Keratinocyte (primary cell): ENCODE data around the gene TPRN. TPM values are rescaled to one million over a fixed set of nuclear protein-coding genes. Genes with fewer than 3 reads are reported as not detected.

Experiments used
- DNase-seq: peaks from one replicate; pipeline ENCODE4 v3.0.0-alpha.2; 2011; ENCODE audit warnings: low read depth, missing footprints, low spot score
- FAIRE-seq: peaks from 2 replicates; lab custom pipeline; 2011; peaks lifted over from hg19 to GRCh38; lab: Jason Lieb, UNC
- H2AFZ ChIP-seq: 2 replicates; pipeline ENCODE4 v1.6.0; 2012; ENCODE audit warnings: low read length, control low read depth, inconsistent platforms; ENCODE audit not compliant: control insufficient read depth
- H3K27ac ChIP-seq: 2 replicates; pipeline ENCODE4 v1.5.1; 2011; ENCODE audit warnings: low read length; ENCODE audit not compliant: control insufficient read depth, insufficient read depth
- H3K27me3 ChIP-seq: 3 replicates; pipeline ENCODE4 v1.6.0; 2011; ENCODE audit warnings: low read length; ENCODE audit not compliant: control insufficient read depth, insufficient read depth; ENCODE audit errors: extremely low read depth
- H3K36me3 ChIP-seq, 2 experiments: 2 replicates in 1 of 2; 3 replicates in 1 of 2; pipeline ENCODE4 v1.5.1; 2011; ENCODE audit warnings: low read length in 2 of 2, mild to moderate bottlenecking in 1 of 2; ENCODE audit not compliant: control insufficient read depth in 2 of 2, insufficient read depth in 2 of 2; ENCODE audit errors: extremely low read depth in 1 of 2
- H3K4me1 ChIP-seq: 3 replicates; pipeline ENCODE4 v1.5.1; 2011; ENCODE audit warnings: low read length; ENCODE audit not compliant: control insufficient read depth, insufficient read depth; ENCODE audit errors: extremely low read depth
- H3K4me2 ChIP-seq: 3 replicates; pipeline ENCODE4 v1.6.0; 2011; ENCODE audit warnings: low read depth, low read length; ENCODE audit not compliant: control insufficient read depth, insufficient read depth; ENCODE audit errors: extremely low read depth
- H3K4me3 ChIP-seq, 3 experiments: fragments of 200-600 bp in 1 of 3; sonication (generic) in 1 of 3; 2 replicates in 2 of 3; 3 replicates in 1 of 3; pipeline ENCODE4 v1.5.1; 2011 to 2016; ENCODE audit warnings: low read length in 3 of 3, mild to moderate bottlenecking in 3 of 3, control low read depth in 2 of 3, inconsistent platforms in 1 of 3, low read depth in 1 of 3, mixed read lengths in 1 of 3, mixed run types in 1 of 3, moderate library complexity in 1 of 3; ENCODE audit not compliant: control insufficient read depth in 2 of 3, insufficient read depth in 2 of 3; ENCODE audit errors: extremely low read depth in 1 of 3
- H3K79me2 ChIP-seq: 2 replicates; pipeline ENCODE4 v1.6.0; 2012; ENCODE audit warnings: low read length; ENCODE audit not compliant: control insufficient read depth, insufficient read depth
- H3K9ac ChIP-seq: 3 replicates; pipeline ENCODE4 v1.6.0; 2011; ENCODE audit warnings: low read length; ENCODE audit not compliant: control insufficient read depth, insufficient read depth; ENCODE audit errors: extremely low read depth
- H3K9me1 ChIP-seq: 3 replicates; pipeline ENCODE4 v1.6.0; 2011; ENCODE audit warnings: low read length; ENCODE audit not compliant: control insufficient read depth, insufficient read depth; ENCODE audit errors: extremely low read depth
- H3K9me3 ChIP-seq: 2 replicates; pipeline ENCODE4 v1.5.1; 2012; ENCODE audit warnings: low read depth, low read length; ENCODE audit not compliant: control insufficient read depth
- H4K20me1 ChIP-seq: 3 replicates; pipeline ENCODE4 v1.6.0; 2011; ENCODE audit warnings: low read length; ENCODE audit not compliant: control insufficient read depth, insufficient read depth; ENCODE audit errors: extremely low read depth
- dilution Hi-C: fragments of 300-500 bp; cut with MboI; formaldehyde crosslinking; loops from one replicate; pipeline ENCODE4 v1.7.0; 2020; ENCODE audit warnings: low sequenced_read_pairs; ENCODE audit not compliant: extremely low pct_ligation_motif_present
- polyA plus RNA-seq, 5 experiments: library from polyadenylated mRNA; depleted of rRNA in 3 of 5; stranded (reverse) in 3 of 5; stranded (forward) in 1 of 5; unstranded in 1 of 5; fragments of >200 nt; gene quantifications; 1 replicate in 1 of 5; 2 replicates in 3 of 5; 3 replicates in 1 of 5; pipeline versions ENCODE4 v1.2.1 to v1.2.3, GENCODE V29; 2011 to 2012; ENCODE audit warnings: missing spikeins in 2 of 5, low read depth in 1 of 5, low replicate concordance in 1 of 5
- TF ChIP-seq, protein P1 (sequence below), 3 experiments: IDR thresholded peaks in 1 of 3; conservative IDR thresholded peaks in 1 of 3; optimal IDR thresholded peaks in 1 of 3; 2 replicates in 2 of 3; 3 replicates in 1 of 3; pipeline versions ENCODE3 to v1.5.1; 2011; ENCODE audit warnings: low read length in 3 of 3, mild to moderate bottlenecking in 3 of 3, moderate library complexity in 2 of 3, control low read depth in 1 of 3, inconsistent platforms in 1 of 3; ENCODE audit not compliant: insufficient read depth in 2 of 3; ENCODE audit errors: extremely low read depth in 1 of 3

The TPRN gene
- polyA plus RNA-seq, 1 donor (not counting 4 experiments of a cell fraction or from before 2014, with no cell fraction given) = 1.1 TPM

DNA sequence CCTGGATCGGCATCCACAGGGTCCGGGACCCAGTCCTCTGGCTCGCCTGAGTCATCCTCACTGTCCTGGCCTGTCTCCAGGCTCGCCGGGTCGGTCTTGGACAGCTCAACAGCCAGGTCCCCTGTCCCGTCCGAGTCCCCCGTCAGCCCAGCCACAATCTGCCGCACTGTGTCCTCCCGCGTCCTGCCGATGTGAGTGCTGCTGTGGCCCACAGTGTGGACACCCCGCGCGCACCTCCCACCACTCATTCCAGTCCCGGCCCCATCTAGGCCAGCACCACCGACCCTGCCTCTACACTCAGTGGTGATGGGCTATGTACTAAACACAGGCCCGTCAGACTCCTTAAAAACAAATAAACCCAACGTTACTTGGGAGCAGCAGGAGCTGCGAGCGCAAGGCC, 18.9 kb downstream of the TPRN start:
- TF ChIP-seq, protein P1, sequence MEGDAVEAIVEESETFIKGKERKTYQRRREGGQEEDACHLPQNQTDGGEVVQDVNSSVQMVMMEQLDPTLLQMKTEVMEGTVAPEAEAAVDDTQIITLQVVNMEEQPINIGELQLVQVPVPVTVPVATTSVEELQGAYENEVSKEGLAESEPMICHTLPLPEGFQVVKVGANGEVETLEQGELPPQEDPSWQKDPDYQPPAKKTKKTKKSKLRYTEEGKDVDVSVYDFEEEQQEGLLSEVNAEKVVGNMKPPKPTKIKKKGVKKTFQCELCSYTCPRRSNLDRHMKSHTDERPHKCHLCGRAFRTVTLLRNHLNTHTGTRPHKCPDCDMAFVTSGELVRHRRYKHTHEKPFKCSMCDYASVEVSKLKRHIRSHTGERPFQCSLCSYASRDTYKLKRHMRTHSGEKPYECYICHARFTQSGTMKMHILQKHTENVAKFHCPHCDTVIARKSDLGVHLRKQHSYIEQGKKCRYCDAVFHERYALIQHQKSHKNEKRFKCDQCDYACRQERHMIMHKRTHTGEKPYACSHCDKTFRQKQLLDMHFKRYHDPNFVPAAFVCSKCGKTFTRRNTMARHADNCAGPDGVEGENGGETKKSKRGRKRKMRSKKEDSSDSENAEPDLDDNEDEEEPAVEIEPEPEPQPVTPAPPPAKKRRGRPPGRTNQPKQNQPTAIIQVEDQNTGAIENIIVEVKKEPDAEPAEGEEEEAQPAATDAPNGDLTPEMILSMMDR (optimal IDR thresholded peaks at IDR 0.05 in 1 of 3, IDR thresholded peaks at IDR 0.05 in 1 of 3, conservative IDR thresholded peaks at IDR 0.05 in 1 of 3; ENCODE audit: extremely low read depth in 1 of 3, insufficient read depth in 2 of 3, low read length in 3 of 3) = no peak
- Histone ChIP-seq H3K27ac (no peak overlapping the region), H3K9me3 (no peaks in the 10 kb centered on the region), H2AFZ (no peak overlapping the region), H3K4me1 (peaks cover under 1% of the 10 kb centered on the region), H3K36me3 (peaks cover 18 to 21% of the 10 kb centered on the region in 2 experiments), H4K20me1 (peaks cover 1% of the 10 kb centered on the region), H3K79me2 (peaks cover 13% of the 10 kb centered on the region), H3K27me3 (no peaks in the 10 kb centered on the region), H3K4me2 (no peak overlapping the region), H3K9ac (no peak overlapping the region), H3K4me3 (no peak overlapping the region), H3K9me1 (no peaks in the 10 kb centered on the region)
- dilution Hi-C loops = no loop called here
- DNase-seq (no peak), FAIRE-seq (no peak)

DNA sequence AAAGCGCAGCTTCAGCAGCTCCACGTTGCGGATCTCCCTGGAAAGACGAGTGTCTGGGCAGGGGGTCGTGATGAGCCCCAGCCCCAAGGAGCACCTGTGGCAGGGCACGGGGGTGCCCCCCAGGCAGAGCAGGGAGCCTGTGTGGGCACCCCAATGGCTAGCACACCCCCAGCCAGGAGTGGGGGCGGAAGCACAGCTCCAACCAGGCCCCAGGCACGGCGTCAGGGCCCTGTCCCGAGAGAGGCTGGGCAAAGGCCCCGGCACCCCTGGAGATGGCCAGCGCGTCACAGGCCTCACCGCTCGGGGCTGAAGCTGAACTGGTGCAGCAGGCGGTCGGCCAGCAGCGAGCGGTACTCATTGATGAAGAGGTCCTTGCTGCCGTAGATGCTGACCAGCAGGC, 20.1 kb downstream of the TPRN start:
- Histone ChIP-seq H3K4me1 (no peaks in the 10 kb centered on the region), H3K4me2 (no peak overlapping the region), H3K79me2 (peaks cover 1% of the 10 kb centered on the region), H2AFZ (no peak overlapping the region), H3K27ac (no peak overlapping the region), H3K9me3 (no peaks in the 10 kb centered on the region), H3K9me1 (no peaks in the 10 kb centered on the region), H4K20me1 (peaks cover 5% of the 10 kb centered on the region), H3K4me3 (no peak overlapping the region), H3K36me3 (peaks cover 15 to 17% of the 10 kb centered on the region in 2 experiments), H3K27me3 (peaks cover 1% of the 10 kb centered on the region), H3K9ac (no peak overlapping the region)
- DNase-seq (no peak), FAIRE-seq (no peak)
- dilution Hi-C loops = no loop called here
- TF ChIP-seq, protein P1 (optimal IDR thresholded peaks at IDR 0.05 in 1 of 3, IDR thresholded peaks at IDR 0.05 in 1 of 3, conservative IDR thresholded peaks at IDR 0.05 in 1 of 3; ENCODE audit: extremely low read depth in 1 of 3, insufficient read depth in 2 of 3, low read length in 3 of 3) = no peak
